ENCODE data around the gene KRT28.

- TF ChIP-seq, protein P1, sequence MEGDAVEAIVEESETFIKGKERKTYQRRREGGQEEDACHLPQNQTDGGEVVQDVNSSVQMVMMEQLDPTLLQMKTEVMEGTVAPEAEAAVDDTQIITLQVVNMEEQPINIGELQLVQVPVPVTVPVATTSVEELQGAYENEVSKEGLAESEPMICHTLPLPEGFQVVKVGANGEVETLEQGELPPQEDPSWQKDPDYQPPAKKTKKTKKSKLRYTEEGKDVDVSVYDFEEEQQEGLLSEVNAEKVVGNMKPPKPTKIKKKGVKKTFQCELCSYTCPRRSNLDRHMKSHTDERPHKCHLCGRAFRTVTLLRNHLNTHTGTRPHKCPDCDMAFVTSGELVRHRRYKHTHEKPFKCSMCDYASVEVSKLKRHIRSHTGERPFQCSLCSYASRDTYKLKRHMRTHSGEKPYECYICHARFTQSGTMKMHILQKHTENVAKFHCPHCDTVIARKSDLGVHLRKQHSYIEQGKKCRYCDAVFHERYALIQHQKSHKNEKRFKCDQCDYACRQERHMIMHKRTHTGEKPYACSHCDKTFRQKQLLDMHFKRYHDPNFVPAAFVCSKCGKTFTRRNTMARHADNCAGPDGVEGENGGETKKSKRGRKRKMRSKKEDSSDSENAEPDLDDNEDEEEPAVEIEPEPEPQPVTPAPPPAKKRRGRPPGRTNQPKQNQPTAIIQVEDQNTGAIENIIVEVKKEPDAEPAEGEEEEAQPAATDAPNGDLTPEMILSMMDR (IDR thresholded peaks at IDR 0.05): no peak
- TF ChIP-seq POLR2A (IDR thresholded peaks at IDR 0.05): no peak
These were observed 49.4 kb downstream of the KRT28 start for GRCh38 chr17:40750391-40750790.
